Measurements from ENCODE around the gene VPS45.

DNA sequence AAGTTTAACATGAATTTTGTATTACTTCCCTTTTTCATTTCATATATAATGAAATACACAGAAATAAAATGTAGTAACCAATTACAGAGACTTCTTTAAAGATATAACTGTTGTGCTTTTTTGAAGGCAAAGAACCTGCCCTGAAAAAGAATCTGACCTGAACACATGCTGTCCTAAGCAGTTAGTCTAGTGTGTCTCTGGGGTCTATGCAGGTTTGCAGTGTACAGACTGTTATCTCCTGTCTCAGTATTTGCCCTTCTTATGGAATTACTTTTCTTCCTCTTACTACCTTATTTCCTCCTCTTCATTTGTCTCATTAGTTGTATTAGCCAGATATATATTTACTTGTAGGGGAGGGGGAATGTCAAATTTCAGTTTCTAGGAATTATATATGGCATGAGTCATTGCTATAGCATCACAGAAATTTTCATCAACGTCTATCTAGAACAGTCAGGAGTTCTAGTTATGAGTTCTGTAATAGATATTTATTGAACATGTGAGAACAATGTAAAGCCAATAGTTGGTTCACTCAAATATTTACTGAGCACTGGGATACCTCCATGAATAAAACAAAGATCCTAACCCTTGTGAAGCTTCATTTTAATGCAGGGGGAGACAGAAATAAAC is 53.8 kb downstream of the VPS45 start:
- no peak for TF ChIP-seq POLR2A (IDR thresholded peaks at IDR 0.05)
- TF ChIP-seq, protein P1, sequence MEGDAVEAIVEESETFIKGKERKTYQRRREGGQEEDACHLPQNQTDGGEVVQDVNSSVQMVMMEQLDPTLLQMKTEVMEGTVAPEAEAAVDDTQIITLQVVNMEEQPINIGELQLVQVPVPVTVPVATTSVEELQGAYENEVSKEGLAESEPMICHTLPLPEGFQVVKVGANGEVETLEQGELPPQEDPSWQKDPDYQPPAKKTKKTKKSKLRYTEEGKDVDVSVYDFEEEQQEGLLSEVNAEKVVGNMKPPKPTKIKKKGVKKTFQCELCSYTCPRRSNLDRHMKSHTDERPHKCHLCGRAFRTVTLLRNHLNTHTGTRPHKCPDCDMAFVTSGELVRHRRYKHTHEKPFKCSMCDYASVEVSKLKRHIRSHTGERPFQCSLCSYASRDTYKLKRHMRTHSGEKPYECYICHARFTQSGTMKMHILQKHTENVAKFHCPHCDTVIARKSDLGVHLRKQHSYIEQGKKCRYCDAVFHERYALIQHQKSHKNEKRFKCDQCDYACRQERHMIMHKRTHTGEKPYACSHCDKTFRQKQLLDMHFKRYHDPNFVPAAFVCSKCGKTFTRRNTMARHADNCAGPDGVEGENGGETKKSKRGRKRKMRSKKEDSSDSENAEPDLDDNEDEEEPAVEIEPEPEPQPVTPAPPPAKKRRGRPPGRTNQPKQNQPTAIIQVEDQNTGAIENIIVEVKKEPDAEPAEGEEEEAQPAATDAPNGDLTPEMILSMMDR (IDR thresholded peaks at IDR 0.05) = no peak

All from transverse colon (tissue), 3 donors.